Spleen (tissue), 11 donors: ENCODE measurements around the gene PHLPP2. TPM values are rescaled to one million over a fixed set of nuclear protein-coding genes. Genes with fewer than 3 reads are reported as not detected.

Experiments
- DNase-seq: peaks from one replicate; pipeline ENCODE4 v3.0.0-alpha.2; 2020
- H3K27ac ChIP-seq, 8 donors: fragments of 200-600 bp; sonication (generic) in 7 of 8; 1 replicate in 4 of 8; 2 replicates in 4 of 8; pipeline versions ENCODE4 v1.5.0 to v1.8.0; 2016 to 2021; ENCODE audit warnings: inconsistent platforms in 4 of 8, mild to moderate bottlenecking in 4 of 8, moderate library complexity in 1 of 8
- H3K27me3 ChIP-seq, 7 donors: fragments of 200-600 bp; sonication (generic) in 6 of 7; replicated peaks in 1 of 7; 1 replicate in 4 of 7; 2 replicates in 3 of 7; pipeline versions ENCODE4 v1.5.0 to v1.8.0; 2016 to 2021; ENCODE audit warnings: inconsistent platforms in 3 of 7, mild to moderate bottlenecking in 1 of 7
- H3K36me3 ChIP-seq, 6 donors: fragments of 200-600 bp; sonication (generic) in 5 of 6; 1 replicate in 4 of 6; 2 replicates in 2 of 6; pipeline versions ENCODE4 v1.5.0 to v1.8.0; 2016 to 2021; ENCODE audit warnings: inconsistent platforms in 2 of 6
- H3K4me1 ChIP-seq, 6 donors: fragments of 200-600 bp; sonication (generic) in 5 of 6; 1 replicate in 3 of 6; 2 replicates in 3 of 6; pipeline versions ENCODE4 v1.5.0 to v1.8.0; 2016 to 2021; ENCODE audit warnings: inconsistent platforms in 3 of 6
- H3K4me3 ChIP-seq, 8 donors: fragments of 200-600 bp; sonication (generic) in 7 of 8; 1 replicate in 4 of 8; 2 replicates in 4 of 8; pipeline versions ENCODE4 v1.5.0 to v1.8.0; 2016 to 2021; ENCODE audit warnings: inconsistent platforms in 4 of 8, mild to moderate bottlenecking in 4 of 8, moderate library complexity in 2 of 8
- H3K9me3 ChIP-seq, 8 donors: fragments of 200-600 bp; sonication (generic) in 7 of 8; 1 replicate in 4 of 8; 2 replicates in 4 of 8; pipeline versions ENCODE4 v1.5.0 to v1.8.0; 2016 to 2021; ENCODE audit warnings: inconsistent platforms in 4 of 8
- POLR2A ChIP-seq, 3 donors: fragments of 450-650 bp; IDR thresholded peaks; one replicate each; pipeline ENCODE4 v1.5.1; 2017; ENCODE audit warnings: antibody characterized with exemption in 3 of 3, mild to moderate bottlenecking in 1 of 3
- POLR2AphosphoS5 ChIP-seq, 3 donors: sonication (generic); formaldehyde crosslinking; IDR thresholded peaks; one replicate each; pipeline ENCODE4 v1.5.1; 2017; ENCODE audit warnings: antibody characterized with exemption in 3 of 3
- WGBS, 5 donors: extraction: QIAGEN DNeasy Blood & Tissue Kit in 3 of 5; methylation state at CpG; one replicate each; pipeline versions ENCODE4 v1.1.5 to v1.1.7; 2013 to 2018; 5-methylcytosine and 5-hydroxymethylcytosine counted together
- intact Hi-C: fragments of 100-400 bp; cut with DNase I; formaldehyde crosslinking; loops from one replicate; pipeline ENCODE4 v1.15.0; 2023; ENCODE audit warnings: low total_unique reads
- polyA plus RNA-seq, 3 donors: library from polyadenylated mRNA; stranded (reverse); fragments of 200-250 nt; gene quantifications; one replicate each; pipeline ENCODE4 v1.2.1, GENCODE V29; 2013
- total RNA-seq, 7 donors: library from RNA; depleted of rRNA in 3 of 7; stranded (reverse); fragments of >200 nt in 3 of 7; fragmentation: NEBNext Ultra II Directional in 4 of 7; extraction: Animal tissue kit (Norgen Biotek cat#: 25700) in 4 of 7; gene quantifications; one replicate each; pipeline versions ENCODE4 v1.1.0 to v1.2.1, GENCODE V29; 2016 to 2021
- TF ChIP-seq, protein P1 (sequence below), 11 experiments: fragments of 200-600 bp in 7 of 11; fragments of 450-650 bp in 4 of 11; sonication (generic) in 4 of 11; IDR thresholded peaks in 8 of 11; conservative IDR thresholded peaks in 3 of 11; 1 replicate in 7 of 11; 2 replicates in 4 of 11; pipeline versions ENCODE4 v1.4.0 to v1.8.0; 2016 to 2021; ENCODE audit warnings: antibody characterized with exemption in 11 of 11, inconsistent platforms in 4 of 11, mild to moderate bottlenecking in 1 of 11
- donor health status: healthy with polysubstance abuse.
- donor health status: DM: no; HTN: no; CAD: no; lungs with moderate emphysema.
- donor health status: DM: no; HTN: no; CAD: no.
- donor health status: Bipolar disorder and iron deficiency.
- donor health status: healthy.
- donor health status: DM: no; HTN: no; CAD: no.
- donor health status: DM: yes; HTN: yes; CAD: no.

PHLPP2 gene
- total and polyA plus RNA-seq, 10 donors, result 1.0 to 10.9 (median 8.0) TPM

DNA sequence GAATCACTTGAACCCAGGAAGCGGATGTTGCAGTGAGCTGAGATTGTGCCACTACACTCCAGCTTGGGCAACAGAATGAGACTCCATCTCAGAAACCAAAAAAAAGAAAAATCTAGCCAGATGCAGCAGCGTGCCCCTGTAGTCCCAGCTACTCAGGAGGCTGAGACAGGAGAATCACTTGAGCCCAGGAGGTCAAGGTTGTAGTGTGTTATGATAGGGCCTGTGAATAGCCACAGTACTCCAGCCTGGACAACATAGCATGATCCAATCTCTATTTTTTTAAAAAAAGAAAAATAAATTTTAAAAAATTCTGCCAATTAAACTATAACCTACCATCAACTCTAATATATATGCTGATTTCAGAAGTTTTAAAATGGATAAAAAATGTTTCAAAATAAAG, 15.8 kb downstream of the PHLPP2 start:
- no peaks in the 10 kb centered on the region for H3K27me3 ChIP-seq
- 89 to 98% (median 97%) methylated on average over 2 of the region's 2 CpGs for WGBS, 5 donors

DNA sequence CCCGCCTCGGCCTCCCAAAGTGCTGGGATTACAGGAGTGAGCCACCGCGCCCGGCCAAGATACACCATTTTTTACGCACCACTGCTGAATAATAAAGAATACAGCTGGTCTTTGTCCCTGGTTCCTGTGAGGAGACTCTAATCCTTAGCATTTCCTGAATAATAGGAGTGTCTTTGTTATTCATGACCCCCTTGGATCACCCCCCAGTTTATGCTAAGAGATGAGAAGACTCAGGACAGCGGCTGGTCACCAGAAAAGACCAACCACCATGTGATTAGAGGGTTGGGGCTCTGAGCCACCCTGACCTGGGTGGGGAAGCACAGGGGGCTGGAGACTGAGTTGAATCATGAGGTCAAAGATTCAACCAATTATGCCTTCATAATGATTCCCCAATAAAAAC, 17.3 kb downstream of the PHLPP2 start:
- Histone ChIP-seq H3K27me3 (no peaks in the 10 kb centered on the region), H3K4me1 (peaks cover 0 to 11% (median 0%) of the 10 kb centered on the region in 6 donors), H3K9me3 (no peaks in the 10 kb centered on the region), H3K4me3 (no peak overlapping the region), H3K36me3 (peaks cover 0 to 6% (median under 1%) of the 10 kb centered on the region in 6 donors), H3K27ac (no peak overlapping the region)
- 95 to 97% (median 97%) methylated on average over 7 of the region's 7 CpGs for WGBS, 5 donors
- TF ChIP-seq POLR2AphosphoS5 (IDR thresholded peaks at IDR 0.05), result no peak
- TF ChIP-seq, protein P1, sequence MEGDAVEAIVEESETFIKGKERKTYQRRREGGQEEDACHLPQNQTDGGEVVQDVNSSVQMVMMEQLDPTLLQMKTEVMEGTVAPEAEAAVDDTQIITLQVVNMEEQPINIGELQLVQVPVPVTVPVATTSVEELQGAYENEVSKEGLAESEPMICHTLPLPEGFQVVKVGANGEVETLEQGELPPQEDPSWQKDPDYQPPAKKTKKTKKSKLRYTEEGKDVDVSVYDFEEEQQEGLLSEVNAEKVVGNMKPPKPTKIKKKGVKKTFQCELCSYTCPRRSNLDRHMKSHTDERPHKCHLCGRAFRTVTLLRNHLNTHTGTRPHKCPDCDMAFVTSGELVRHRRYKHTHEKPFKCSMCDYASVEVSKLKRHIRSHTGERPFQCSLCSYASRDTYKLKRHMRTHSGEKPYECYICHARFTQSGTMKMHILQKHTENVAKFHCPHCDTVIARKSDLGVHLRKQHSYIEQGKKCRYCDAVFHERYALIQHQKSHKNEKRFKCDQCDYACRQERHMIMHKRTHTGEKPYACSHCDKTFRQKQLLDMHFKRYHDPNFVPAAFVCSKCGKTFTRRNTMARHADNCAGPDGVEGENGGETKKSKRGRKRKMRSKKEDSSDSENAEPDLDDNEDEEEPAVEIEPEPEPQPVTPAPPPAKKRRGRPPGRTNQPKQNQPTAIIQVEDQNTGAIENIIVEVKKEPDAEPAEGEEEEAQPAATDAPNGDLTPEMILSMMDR (IDR thresholded peaks at IDR 0.05 in 8 of 11, conservative IDR thresholded peaks at IDR 0.05 in 3 of 11), result no peak
- no peak for TF ChIP-seq POLR2A (IDR thresholded peaks at IDR 0.05)
- DNase-seq, result no peak
- intact Hi-C loops, result no loop called here

More for the DNA sequence above, 15.8 kb downstream of the PHLPP2 start:
- H3K4me3 ChIP-seq, result no peak overlapping the region
- no peaks in the 10 kb centered on the region for H3K9me3 ChIP-seq
- H3K4me1 ChIP-seq, result peaks cover 0 to 11% (median 2%) of the 10 kb centered on the region in 6 donors
- no peak overlapping the region for H3K27ac ChIP-seq
- DNase-seq, result no peak
- TF ChIP-seq, protein P1 (IDR thresholded peaks at IDR 0.05 in 8 of 11, conservative IDR thresholded peaks at IDR 0.05 in 3 of 11), result no peak
- TF ChIP-seq POLR2AphosphoS5 (IDR thresholded peaks at IDR 0.05) (no peak), POLR2A (IDR thresholded peaks at IDR 0.05) (no peak)
- intact Hi-C loops, result no loop called here
- peaks cover 0 to 11% (median 0%) of the 10 kb centered on the region in 6 donors for H3K36me3 ChIP-seq

DNA sequence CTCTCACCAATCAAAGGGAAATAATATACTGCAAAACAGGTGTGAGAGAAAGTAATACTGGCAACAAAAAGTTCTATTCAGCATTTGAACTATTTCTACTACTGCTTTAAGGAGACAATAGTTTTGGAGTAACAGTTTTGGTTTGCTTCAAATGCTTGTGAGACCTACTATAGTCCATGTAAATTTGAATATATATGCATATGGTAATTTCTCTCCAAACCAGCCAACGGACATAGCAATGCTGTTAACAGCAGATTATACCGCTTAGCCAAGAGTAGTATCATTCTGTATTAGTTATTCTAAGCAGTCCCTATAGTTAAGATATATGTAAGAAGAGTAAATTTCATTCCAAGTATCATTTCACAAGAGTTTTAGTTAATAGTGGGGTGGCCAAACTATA, 18.5 kb downstream of the PHLPP2 start:
- TF ChIP-seq POLR2A (IDR thresholded peaks at IDR 0.05) (no peak), POLR2AphosphoS5 (IDR thresholded peaks at IDR 0.05) (no peak)
- TF ChIP-seq, protein P1 (IDR thresholded peaks at IDR 0.05 in 8 of 11, conservative IDR thresholded peaks at IDR 0.05 in 3 of 11), result no peak
- H3K27me3 ChIP-seq, result no peaks in the 10 kb centered on the region
- H3K27ac ChIP-seq, result no peak overlapping the region
- WGBS, 5 donors, result 92 to 100% (median 97%) methylated on average over 2 of the region's 2 CpGs
- peaks cover 0 to 11% (median 0%) of the 10 kb centered on the region in 6 donors for H3K4me1 ChIP-seq
- DNase-seq, result no peak
- intact Hi-C loops, result no loop called here
- H3K4me3 ChIP-seq, result no peak overlapping the region
- peaks cover 0 to 11% (median 3%) of the 10 kb centered on the region in 6 donors for H3K36me3 ChIP-seq
- no peaks in the 10 kb centered on the region for H3K9me3 ChIP-seq

DNA sequence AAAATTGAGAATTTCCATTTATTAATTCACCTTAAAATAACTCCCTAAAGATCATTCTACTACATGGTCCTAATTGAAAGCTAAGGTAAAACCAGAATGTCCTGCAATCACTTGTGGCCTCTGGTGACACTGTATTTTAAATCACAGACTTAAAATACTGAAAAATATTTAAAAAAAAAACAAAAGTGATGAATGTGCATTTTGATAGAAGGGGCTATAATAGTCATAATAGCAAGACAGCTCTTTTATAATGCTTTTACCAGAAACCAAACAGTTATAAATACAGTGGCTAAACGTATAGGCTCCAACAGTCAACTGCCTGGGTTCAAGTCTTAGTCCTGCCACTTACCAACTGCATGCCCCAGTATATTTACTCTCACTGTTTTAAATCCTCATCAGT, 21.2 kb downstream of the PHLPP2 start:
- no peak for DNase-seq
- H3K4me3 ChIP-seq, result no peak overlapping the region
- WGBS, 5 donors, result 91 to 98% (median 93%) methylated on average over 1 of the region's 1 CpG
- H3K36me3 ChIP-seq, result peaks cover 0 to 33% (median 3%) of the 10 kb centered on the region in 6 donors
- no peak overlapping the region for H3K27ac ChIP-seq
- H3K27me3 ChIP-seq, result no peaks in the 10 kb centered on the region
- TF ChIP-seq, protein P1 (IDR thresholded peaks at IDR 0.05 in 8 of 11, conservative IDR thresholded peaks at IDR 0.05 in 3 of 11), result no peak
- TF ChIP-seq POLR2A (IDR thresholded peaks at IDR 0.05) (no peak), POLR2AphosphoS5 (IDR thresholded peaks at IDR 0.05) (no peak)
- H3K9me3 ChIP-seq, result no peaks in the 10 kb centered on the region
- H3K4me1 ChIP-seq, result no peaks in the 10 kb centered on the region
- intact Hi-C loops, result no loop called here
